ENCODE data around the gene DVL3. TPM values are rescaled to one million over a fixed set of nuclear protein-coding genes. Genes with fewer than 3 reads are reported as not detected.

DVL3 gene
- total and polyA plus RNA-seq, 2 donors (not counting 1 experiment from before 2014, with no cell fraction given), result 42.7 to 92.0 TPM

GRCh38 chr3:184189421-184189820 is 34.2 kb downstream of the DVL3 start:
- Histone ChIP-seq H3K9me3 (ENCODE audit: control extremely low read depth in 1 of 3, control insufficient read depth in 2 of 3, insufficient read depth in 1 of 3, low read length in 2 of 3) (no peaks in the 10 kb centered on the region), H4K20me1 (ENCODE audit: control insufficient read depth, insufficient read depth, low read length, poor library complexity, severe bottlenecking) (peaks cover 27% of the 10 kb centered on the region), H2AFZ (ENCODE audit: insufficient read depth, low read depth, low read length, poor library complexity, severe bottlenecking) (no peak overlapping the region), H3K27ac (ENCODE audit: low read length in 2 of 2) (no peak overlapping the region), H3K27me3 (replicated peaks in 1 of 4; ENCODE audit: control extremely low read depth in 1 of 4, control insufficient read depth in 3 of 4, insufficient read depth in 4 of 4, low read length in 3 of 4) (no peaks in the 10 kb centered on the region), H3K79me2 (ENCODE audit: control insufficient read depth, insufficient read depth, low read length) (peaks cover 40% of the 10 kb centered on the region), H3K4me3 (ENCODE audit: control extremely low read depth in 1 of 5, extremely low read depth in 1 of 5, insufficient read depth in 1 of 5, low read depth in 2 of 5, low read length in 4 of 5) (no peak overlapping the region), H3K9ac (ENCODE audit: low read length) (no peak overlapping the region), H3K4me1 (ENCODE audit: control insufficient read depth in 2 of 2, insufficient read depth in 2 of 2, low read length in 2 of 2) (peaks cover 17 to 21% of the 10 kb centered on the region in 2 donors), H3K4me2 (replicated peaks; ENCODE audit: low read depth, low read length, poor library complexity, severe bottlenecking) (no peak overlapping the region), H3K36me3 (replicated peaks in 1 of 2; ENCODE audit: control extremely low read depth in 1 of 2, control insufficient read depth in 1 of 2, extremely low read depth in 1 of 2, insufficient read depth in 2 of 2, low read length in 1 of 2) (peaks cover 4 to 65% of the 10 kb centered on the region in 2 experiments)
- ChIA-PET CTCF (interaction anchor here (1.9 kb wide), 1 partner anchor 38 kb away, joined by 5 read pairs; no protein-coding TSS in a partner anchor), POLR2A (no interaction called here)
- TF ChIP-seq, protein P1, sequence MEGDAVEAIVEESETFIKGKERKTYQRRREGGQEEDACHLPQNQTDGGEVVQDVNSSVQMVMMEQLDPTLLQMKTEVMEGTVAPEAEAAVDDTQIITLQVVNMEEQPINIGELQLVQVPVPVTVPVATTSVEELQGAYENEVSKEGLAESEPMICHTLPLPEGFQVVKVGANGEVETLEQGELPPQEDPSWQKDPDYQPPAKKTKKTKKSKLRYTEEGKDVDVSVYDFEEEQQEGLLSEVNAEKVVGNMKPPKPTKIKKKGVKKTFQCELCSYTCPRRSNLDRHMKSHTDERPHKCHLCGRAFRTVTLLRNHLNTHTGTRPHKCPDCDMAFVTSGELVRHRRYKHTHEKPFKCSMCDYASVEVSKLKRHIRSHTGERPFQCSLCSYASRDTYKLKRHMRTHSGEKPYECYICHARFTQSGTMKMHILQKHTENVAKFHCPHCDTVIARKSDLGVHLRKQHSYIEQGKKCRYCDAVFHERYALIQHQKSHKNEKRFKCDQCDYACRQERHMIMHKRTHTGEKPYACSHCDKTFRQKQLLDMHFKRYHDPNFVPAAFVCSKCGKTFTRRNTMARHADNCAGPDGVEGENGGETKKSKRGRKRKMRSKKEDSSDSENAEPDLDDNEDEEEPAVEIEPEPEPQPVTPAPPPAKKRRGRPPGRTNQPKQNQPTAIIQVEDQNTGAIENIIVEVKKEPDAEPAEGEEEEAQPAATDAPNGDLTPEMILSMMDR (IDR thresholded peaks at IDR 0.05), result no peak
- no peak for TF ChIP-seq EZH2 (IDR thresholded peaks at IDR 0.05; ENCODE audit: borderline replicate concordance, insufficient read depth, low read depth, low read length, poor library complexity, severe bottlenecking)
- ATAC-seq (ENCODE audit: low read depth) (no peak), DNase-seq (no peak)
- no peak overlapping the region for H3K27ac Mint-ChIP-seq
- intact Hi-C loops (cut with micrococcal nuclease), result loop anchor here (5.0 kb wide), 1 partner anchor 523 kb away; the partner anchor contains the start of gene MAGEF1
- WGBS (ENCODE audit: insufficient coverage), result 100% methylated on average over 12 of the region's 13 CpGs
- no peaks in the 10 kb centered on the region for H3K9me3 Mint-ChIP-seq (ENCODE audit: insufficient read depth)
- H3K4me3 Mint-ChIP-seq, result no peak overlapping the region
- no peaks in the 10 kb centered on the region for H3K27me3 Mint-ChIP-seq
- peaks cover 33% of the 10 kb centered on the region for H3K4me1 Mint-ChIP-seq

- ChIA-PET CTCF (no interaction called here), POLR2A (no interaction called here)
- Histone ChIP-seq H3K27ac (ENCODE audit: low read length in 2 of 2) (no peak overlapping the region), H4K20me1 (ENCODE audit: control insufficient read depth, insufficient read depth, low read length, poor library complexity, severe bottlenecking) (peaks cover 13% of the 10 kb centered on the region), H3K4me3 (ENCODE audit: control extremely low read depth in 1 of 5, extremely low read depth in 1 of 5, insufficient read depth in 1 of 5, low read depth in 2 of 5, low read length in 4 of 5) (no peak overlapping the region), H3K9me3 (ENCODE audit: control extremely low read depth in 1 of 3, control insufficient read depth in 2 of 3, insufficient read depth in 1 of 3, low read length in 2 of 3) (no peaks in the 10 kb centered on the region), H3K4me1 (ENCODE audit: control insufficient read depth in 2 of 2, insufficient read depth in 2 of 2, low read length in 2 of 2) (no peaks in the 10 kb centered on the region), H3K36me3 (replicated peaks in 1 of 2; ENCODE audit: control extremely low read depth in 1 of 2, control insufficient read depth in 1 of 2, extremely low read depth in 1 of 2, insufficient read depth in 2 of 2, low read length in 1 of 2) (peaks cover 5 to 73% of the 10 kb centered on the region in 2 experiments), H3K27me3 (replicated peaks in 1 of 4; ENCODE audit: control extremely low read depth in 1 of 4, control insufficient read depth in 3 of 4, insufficient read depth in 4 of 4, low read length in 3 of 4) (no peaks in the 10 kb centered on the region), H3K4me2 (replicated peaks; ENCODE audit: low read depth, low read length, poor library complexity, severe bottlenecking) (no peak overlapping the region), H2AFZ (ENCODE audit: insufficient read depth, low read depth, low read length, poor library complexity, severe bottlenecking) (no peak overlapping the region), H3K9ac (ENCODE audit: low read length) (no peak overlapping the region), H3K79me2 (ENCODE audit: control insufficient read depth, insufficient read depth, low read length) (peaks cover 21% of the 10 kb centered on the region)
- no peak overlapping the region for H3K4me3 Mint-ChIP-seq
- H3K27ac Mint-ChIP-seq, result no peak overlapping the region
- intact Hi-C loops (cut with micrococcal nuclease), result no loop called here
- H3K9me3 Mint-ChIP-seq (ENCODE audit: insufficient read depth), result no peaks in the 10 kb centered on the region
- TF ChIP-seq EZH2 (IDR thresholded peaks at IDR 0.05; ENCODE audit: borderline replicate concordance, insufficient read depth, low read depth, low read length, poor library complexity, severe bottlenecking), result no peak
- TF ChIP-seq, protein P1 (IDR thresholded peaks at IDR 0.05), result no peak
- no peaks in the 10 kb centered on the region for H3K27me3 Mint-ChIP-seq
- DNase-seq (no peak), ATAC-seq (ENCODE audit: low read depth) (no peak)
- H3K4me1 Mint-ChIP-seq, result peaks cover 9% of the 10 kb centered on the region
- WGBS (ENCODE audit: insufficient coverage), result 96% methylated on average over 10 of the region's 10 CpGs
Observed at GRCh38 chr3:184192889-184193288, 37.7 kb downstream of the DVL3 start.
